Parathyroid adenoma (tissue), 2 donors: ENCODE measurements around the gene ARHGAP8.

ENCODE experiments used
- H2AFZ ChIP-seq: fragments of 300-600 bp; sonication (generic); one replicate; pipeline ENCODE4 v1.7.0; 2017; ENCODE audit warnings: antibody characterized with exemption, mild to moderate bottlenecking
- H3K27ac ChIP-seq: fragments of 300-600 bp; sonication (generic); one replicate; pipeline ENCODE4 v1.7.0; 2017
- H3K27me3 ChIP-seq: fragments of 300-600 bp; sonication (generic); one replicate; pipeline ENCODE4 v1.7.0; 2017; ENCODE audit warnings: low read length; ENCODE audit not compliant: control insufficient read depth, insufficient read depth
- H3K36me3 ChIP-seq: fragments of 300-600 bp; sonication (generic); one replicate; pipeline ENCODE4 v1.7.0; 2017; ENCODE audit warnings: low read length; ENCODE audit not compliant: control insufficient read depth, insufficient read depth
- H3K4me1 ChIP-seq: fragments of 300-600 bp; sonication (generic); one replicate; pipeline ENCODE4 v1.7.0; 2017; ENCODE audit warnings: control low read depth
- H3K4me2 ChIP-seq: fragments of 300-600 bp; sonication (generic); one replicate; pipeline ENCODE4 v1.7.0; 2017; ENCODE audit warnings: low read length
- H3K4me3 ChIP-seq: fragments of 300-600 bp; sonication (generic); one replicate; pipeline ENCODE4 v1.7.0; 2017; ENCODE audit warnings: low read depth, low read length
- H3K79me2 ChIP-seq: fragments of 300-600 bp; sonication (generic); one replicate; pipeline ENCODE4 v1.7.0; 2017; ENCODE audit warnings: control low read depth
- H3K9ac ChIP-seq: fragments of 300-600 bp; sonication (generic); one replicate; pipeline ENCODE4 v1.7.0; 2017; ENCODE audit warnings: mild to moderate bottlenecking
- H3K9me3 ChIP-seq: fragments of 300-600 bp; sonication (generic); one replicate; pipeline ENCODE4 v1.7.0; 2017; ENCODE audit warnings: low read length; ENCODE audit not compliant: control insufficient read depth
- CTCF ChIP-seq: fragments of 300-600 bp; sonication (generic); IDR thresholded peaks from one replicate; pipeline ENCODE4 v1.7.0; 2017; ENCODE audit warnings: antibody characterized with exemption, mild to moderate bottlenecking
- donor health status: primary hyperparathyroidism.

The ARHGAP8 gene

GRCh38 chr22:44760476-44760875, 8.1 kb downstream of the ARHGAP8 start:
- H3K4me1 ChIP-seq = peaks cover 2% of the 10 kb centered on the region
- no peaks in the 10 kb centered on the region for H3K27me3 ChIP-seq
- H3K9me3 ChIP-seq = no peaks in the 10 kb centered on the region
- no peak for TF ChIP-seq CTCF
- H3K4me2 ChIP-seq = no peak overlapping the region
- H3K27ac ChIP-seq = no peak overlapping the region
- no peaks in the 10 kb centered on the region for H3K79me2 ChIP-seq
- H3K4me3 ChIP-seq = no peak overlapping the region
- H3K36me3 ChIP-seq = no peaks in the 10 kb centered on the region
- H2AFZ ChIP-seq = no peak overlapping the region
- no peak overlapping the region for H3K9ac ChIP-seq

GRCh38 chr22:44761025-44761424, 8.7 kb downstream of the ARHGAP8 start:
- no peak overlapping the region for H2AFZ ChIP-seq
- no peak overlapping the region for H3K4me2 ChIP-seq
- H3K79me2 ChIP-seq = no peaks in the 10 kb centered on the region
- no peaks in the 10 kb centered on the region for H3K9me3 ChIP-seq
- no peaks in the 10 kb centered on the region for H3K36me3 ChIP-seq
- no peak overlapping the region for H3K27ac ChIP-seq
- no peaks in the 10 kb centered on the region for H3K27me3 ChIP-seq
- H3K4me3 ChIP-seq = no peak overlapping the region
- H3K4me1 ChIP-seq = no peaks in the 10 kb centered on the region
- H3K9ac ChIP-seq = no peak overlapping the region
- TF ChIP-seq CTCF = no peak

- no peak overlapping the region for H2AFZ ChIP-seq
- no peak overlapping the region for H3K9ac ChIP-seq
- no peaks in the 10 kb centered on the region for H3K27me3 ChIP-seq
- no peaks in the 10 kb centered on the region for H3K9me3 ChIP-seq
- H3K4me3 ChIP-seq = no peak overlapping the region
- H3K4me2 ChIP-seq = no peak overlapping the region
- no peaks in the 10 kb centered on the region for H3K36me3 ChIP-seq
- no peak overlapping the region for H3K27ac ChIP-seq
- H3K79me2 ChIP-seq = no peaks in the 10 kb centered on the region
- TF ChIP-seq CTCF = no peak
- H3K4me1 ChIP-seq = no peaks in the 10 kb centered on the region
Measured at GRCh38 chr22:44764373-44764772, 12.0 kb downstream of the ARHGAP8 start.

- Histone ChIP-seq H3K4me3 (no peak overlapping the region), H2AFZ (no peak overlapping the region), H3K9me3 (no peaks in the 10 kb centered on the region), H3K4me1 (no peaks in the 10 kb centered on the region), H3K4me2 (no peak overlapping the region), H3K79me2 (no peaks in the 10 kb centered on the region), H3K9ac (no peak overlapping the region), H3K36me3 (no peaks in the 10 kb centered on the region), H3K27me3 (no peaks in the 10 kb centered on the region), H3K27ac (no peak overlapping the region)
- no peak for TF ChIP-seq CTCF
Measured at GRCh38 chr22:44764974-44765373, 12.6 kb downstream of the ARHGAP8 start.

- no peak overlapping the region for H3K27ac ChIP-seq
- no peak overlapping the region for H3K4me2 ChIP-seq
- H2AFZ ChIP-seq = no peak overlapping the region
- H3K9ac ChIP-seq = no peak overlapping the region
- no peaks in the 10 kb centered on the region for H3K9me3 ChIP-seq
- H3K79me2 ChIP-seq = no peaks in the 10 kb centered on the region
- no peak overlapping the region for H3K4me3 ChIP-seq
- no peaks in the 10 kb centered on the region for H3K27me3 ChIP-seq
- H3K36me3 ChIP-seq = no peaks in the 10 kb centered on the region
- H3K4me1 ChIP-seq = no peaks in the 10 kb centered on the region
- no peak for TF ChIP-seq CTCF
Measured at GRCh38 chr22:44765571-44766285, 13.4 kb downstream of the ARHGAP8 start.
